ENCODE measurements around the gene SMIM35. TPM values are rescaled to one million over a fixed set of nuclear protein-coding genes. Genes with fewer than 3 reads are reported as not detected.
A peak's percentile ranks its signal among the peaks of the same experiment; 100 is the strongest.

The SMIM35 gene
- total and polyA plus RNA-seq, 4 donors: 0.06 to 0.17 (median 0.11) TPM

- Histone ChIP-seq H3K4me3 (no peak overlapping the region), H3K9ac (ENCODE audit: insufficient read depth in 1 of 2, low read length in 2 of 2) (no peak overlapping the region), H3K4me1 (ENCODE audit: control insufficient read depth in 5 of 5, insufficient read depth in 5 of 5, low read length in 5 of 5) (no peaks in the 10 kb centered on the region), H3K27ac (ENCODE audit: low read depth in 1 of 2, low read length in 1 of 2) (no peak overlapping the region), H3K27me3 (ENCODE audit: control insufficient read depth in 3 of 3, insufficient read depth in 3 of 3, low read length in 2 of 3) (peaks cover 0 to 14% (median 10%) of the 10 kb centered on the region in 3 donors), H3K36me3 (ENCODE audit: control insufficient read depth in 4 of 4, insufficient read depth in 4 of 4, low read length in 4 of 4) (no peaks in the 10 kb centered on the region), H3K9me3 (ENCODE audit: control insufficient read depth in 4 of 4, insufficient read depth in 3 of 4, low read length in 3 of 4) (no peaks in the 10 kb centered on the region)
- DNase-seq (no peak), ATAC-seq (ENCODE audit: insufficient read depth, low FRiP score) (no peak)
- no peak for TF ChIP-seq CTCF (IDR thresholded peaks at IDR 0.05; ENCODE audit: control extremely low read depth, extremely low read depth)
- WGBS, 2 donors: 94 to 95% methylated on average over 4 of the region's 4 CpGs
Measured at GRCh38 chr11:117992136-117992535, 94.6 kb downstream of the SMIM35 start.

GRCh38 chr11:117989351-117990102, 97.2 kb downstream of the SMIM35 start:
- 87% methylated on average over 13 of the region's 13 CpGs for WGBS, 2 donors
- H3K9me3 ChIP-seq (ENCODE audit: control insufficient read depth in 4 of 4, insufficient read depth in 3 of 4, low read length in 3 of 4): no peaks in the 10 kb centered on the region
- no peak for ATAC-seq (ENCODE audit: insufficient read depth, low FRiP score)
- no peak overlapping the region for H3K9ac ChIP-seq (ENCODE audit: insufficient read depth in 1 of 2, low read length in 2 of 2)
- no peak overlapping the region for H3K4me3 ChIP-seq
- no peak for DNase-seq
- peaks cover 0 to 21% (median 18%) of the 10 kb centered on the region in 3 donors for H3K27me3 ChIP-seq (ENCODE audit: control insufficient read depth in 3 of 3, insufficient read depth in 3 of 3, low read length in 2 of 3)
- no peaks in the 10 kb centered on the region for H3K36me3 ChIP-seq (ENCODE audit: control insufficient read depth in 4 of 4, insufficient read depth in 4 of 4, low read length in 4 of 4)
- no peak for TF ChIP-seq CTCF (IDR thresholded peaks at IDR 0.05; ENCODE audit: control extremely low read depth, extremely low read depth)
- H3K4me1 ChIP-seq (ENCODE audit: control insufficient read depth in 5 of 5, insufficient read depth in 5 of 5, low read length in 5 of 5): peaks cover 0 to 8% (median 3%) of the 10 kb centered on the region in 5 donors
- peak overlapping the region in 1 of 2 donors; percentile 46 for H3K27ac ChIP-seq (ENCODE audit: low read depth in 1 of 2, low read length in 1 of 2)

GRCh38 chr11:117986981-117987574, 99.7 kb downstream of the SMIM35 start:
- no peak overlapping the region for H3K9ac ChIP-seq (ENCODE audit: insufficient read depth in 1 of 2, low read length in 2 of 2)
- H3K27ac ChIP-seq (ENCODE audit: low read depth in 1 of 2, low read length in 1 of 2): peak overlapping the region in 1 of 2 donors; percentile 60
- H3K4me3 ChIP-seq: peak overlapping the region; percentile 11
- peaks cover 0 to 8% (median 3%) of the 10 kb centered on the region in 5 donors for H3K4me1 ChIP-seq (ENCODE audit: control insufficient read depth in 5 of 5, insufficient read depth in 5 of 5, low read length in 5 of 5)
- no peaks in the 10 kb centered on the region for H3K9me3 ChIP-seq (ENCODE audit: control insufficient read depth in 4 of 4, insufficient read depth in 3 of 4, low read length in 3 of 4)
- TF ChIP-seq CTCF (IDR thresholded peaks at IDR 0.05; ENCODE audit: control extremely low read depth, extremely low read depth): no peak
- DNase-seq (no peak), ATAC-seq (ENCODE audit: insufficient read depth, low FRiP score) (no peak)
- WGBS, 2 donors: 41 to 52% methylated on average over 15 of the region's 15 CpGs
- H3K36me3 ChIP-seq (ENCODE audit: control insufficient read depth in 4 of 4, insufficient read depth in 4 of 4, low read length in 4 of 4): no peaks in the 10 kb centered on the region
- peaks cover 0 to 27% (median 21%) of the 10 kb centered on the region in 3 donors for H3K27me3 ChIP-seq (ENCODE audit: control insufficient read depth in 3 of 3, insufficient read depth in 3 of 3, low read length in 2 of 3)

Data from lung (tissue), 12 donors.